GF-D8 (cell line): ENCODE data around the gene PAX6.

Experiments used
- DNase-seq: peaks from one replicate; lab custom pipeline; 2025; lab: John Stamatoyannopoulos, UW

The PAX6 gene

GRCh38 chr11:31797190-31798056 lies 13.7 kb downstream of the PAX6 start:
- DNase-seq = no peak

DNA sequence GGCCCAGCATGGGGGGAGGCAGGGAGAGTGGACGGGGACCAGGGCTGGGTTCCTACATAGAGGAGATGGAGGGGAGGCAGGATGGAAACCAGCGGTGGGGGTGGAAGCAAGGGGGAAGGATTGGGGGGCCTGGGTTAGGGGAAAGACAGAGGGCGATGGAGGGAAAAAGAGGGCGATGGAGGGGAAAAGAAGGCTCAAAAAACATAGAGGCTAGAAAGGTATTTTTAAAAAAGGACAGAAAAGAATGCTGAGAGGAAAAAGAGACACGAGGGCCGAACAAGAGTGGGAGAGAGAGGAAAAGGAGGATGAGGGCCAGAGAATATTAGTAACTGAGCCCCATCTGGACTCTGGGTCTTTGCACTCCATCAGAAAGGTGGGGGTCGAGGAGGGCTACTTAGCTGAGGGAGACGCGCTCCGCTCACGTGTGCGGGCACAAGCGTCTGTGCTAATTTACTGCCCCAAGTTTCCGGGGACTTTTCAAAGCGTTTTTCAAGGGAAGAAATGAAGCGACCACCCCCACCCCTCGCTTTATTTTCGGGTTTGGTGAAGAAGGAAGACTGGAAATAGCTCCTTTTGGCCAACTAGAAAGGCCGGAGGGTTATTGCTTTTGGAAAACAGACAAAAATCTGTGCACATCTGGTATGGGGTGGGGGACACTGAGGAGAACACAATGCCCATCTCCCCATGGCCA lies 14.5 kb downstream of the PAX6 start:
- no peak for DNase-seq

DNA sequence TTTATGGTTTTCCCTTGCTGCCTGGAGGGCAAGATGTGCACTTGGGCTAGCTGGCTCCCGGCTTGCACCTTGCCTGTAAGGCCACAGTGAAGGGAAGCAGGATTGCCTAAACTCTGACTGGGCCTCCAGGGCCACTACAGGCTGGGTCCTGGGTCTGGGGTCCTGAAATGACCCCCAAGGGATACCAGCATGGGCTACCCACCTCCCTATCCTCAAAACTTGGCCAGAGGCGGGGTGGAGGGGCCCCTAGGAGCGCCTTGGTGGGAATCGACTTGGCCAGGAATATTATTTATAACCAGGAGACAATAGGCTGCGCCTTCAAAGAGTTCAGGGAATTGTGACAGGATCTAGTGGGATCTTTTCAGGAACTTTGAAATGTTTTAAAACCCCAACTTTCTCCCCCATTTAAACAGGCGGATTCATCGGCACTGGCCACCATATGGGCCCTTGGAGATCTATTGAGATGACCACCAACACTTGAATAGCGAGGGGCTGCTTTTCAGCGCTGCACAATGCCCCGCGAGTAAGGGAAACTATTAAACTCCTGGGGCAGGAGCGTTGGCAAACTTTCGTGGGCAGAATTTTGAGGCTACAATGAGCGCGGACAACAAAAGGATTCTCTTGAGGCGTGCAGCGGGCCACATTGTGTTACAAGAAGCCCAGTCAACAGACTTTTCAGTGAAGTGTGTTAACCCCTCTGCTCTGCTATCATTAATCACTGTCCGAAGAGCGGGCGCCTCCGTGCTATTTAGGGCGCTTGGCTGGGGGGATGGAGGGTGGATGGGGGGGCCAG lies 15.2 kb downstream of the PAX6 start:
- DNase-seq = no peak

GRCh38 chr11:31794548-31794947 lies 16.6 kb downstream of the PAX6 start:
- DNase-seq = no peak

- no peak for DNase-seq
Observed at GRCh38 chr11:31793264-31793663, 17.9 kb downstream of the PAX6 start.

DNA sequence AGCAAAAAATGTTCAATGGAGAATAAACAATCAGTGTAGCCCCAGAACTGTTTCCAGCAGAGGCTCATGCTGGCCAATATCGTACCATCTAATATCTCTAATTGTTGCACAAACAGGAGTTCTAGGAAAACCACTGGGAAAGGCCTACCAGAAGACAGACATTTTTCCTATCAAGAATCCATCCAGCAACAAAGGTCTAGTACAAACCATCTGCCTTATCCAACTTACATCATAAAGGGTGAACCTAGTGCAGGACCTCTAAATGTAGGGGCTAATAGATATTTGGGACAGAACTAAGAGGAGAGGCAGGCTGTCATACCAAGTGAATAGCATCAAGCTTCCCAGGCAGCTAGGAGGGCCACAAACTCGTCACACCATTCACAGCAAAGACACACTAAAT lies 18.7 kb downstream of the PAX6 start:
- DNase-seq = no peak

GRCh38 chr11:31792036-31792435 lies 19.1 kb downstream of the PAX6 start:
- no peak for DNase-seq

DNA sequence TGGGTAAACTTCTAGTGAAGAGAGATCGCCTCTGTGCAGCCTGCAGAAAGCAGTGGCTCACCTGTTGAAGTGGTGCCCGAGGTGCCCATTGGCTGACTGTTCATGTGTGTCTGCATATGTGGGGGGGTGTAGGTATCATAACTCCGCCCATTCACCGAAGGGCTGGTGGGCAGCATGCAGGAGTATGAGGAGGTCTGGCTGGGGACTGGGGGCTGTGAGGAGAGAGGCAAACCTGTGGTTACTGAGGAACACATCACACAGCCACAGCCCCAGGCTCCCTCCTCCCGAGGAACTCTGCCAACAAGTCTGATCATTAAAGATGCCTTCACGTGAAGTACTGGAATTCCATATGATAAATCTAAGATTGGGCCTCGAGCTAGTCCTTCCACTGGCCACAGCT lies 20.5 kb downstream of the PAX6 start:
- no peak for DNase-seq

DNA sequence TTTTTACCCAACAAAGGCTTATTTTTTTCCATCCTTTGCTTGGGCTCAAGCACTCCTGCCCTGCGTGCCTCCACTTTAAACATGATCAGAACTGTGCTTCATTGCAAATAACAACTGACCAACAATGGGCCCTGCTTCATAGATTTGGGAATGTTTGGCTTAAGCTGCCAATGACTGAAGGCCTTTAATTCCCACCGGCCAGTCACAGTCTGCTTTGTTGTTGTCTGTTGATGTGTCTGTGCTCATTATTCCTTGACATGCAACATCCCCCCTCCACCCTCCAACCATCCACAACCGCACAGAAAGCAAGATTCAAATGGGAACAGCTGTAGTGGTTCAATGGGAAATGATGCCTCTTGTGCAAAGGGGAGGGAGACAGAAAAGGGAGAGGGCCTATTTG lies 23.0 kb downstream of the PAX6 start:
- DNase-seq = no peak

DNA sequence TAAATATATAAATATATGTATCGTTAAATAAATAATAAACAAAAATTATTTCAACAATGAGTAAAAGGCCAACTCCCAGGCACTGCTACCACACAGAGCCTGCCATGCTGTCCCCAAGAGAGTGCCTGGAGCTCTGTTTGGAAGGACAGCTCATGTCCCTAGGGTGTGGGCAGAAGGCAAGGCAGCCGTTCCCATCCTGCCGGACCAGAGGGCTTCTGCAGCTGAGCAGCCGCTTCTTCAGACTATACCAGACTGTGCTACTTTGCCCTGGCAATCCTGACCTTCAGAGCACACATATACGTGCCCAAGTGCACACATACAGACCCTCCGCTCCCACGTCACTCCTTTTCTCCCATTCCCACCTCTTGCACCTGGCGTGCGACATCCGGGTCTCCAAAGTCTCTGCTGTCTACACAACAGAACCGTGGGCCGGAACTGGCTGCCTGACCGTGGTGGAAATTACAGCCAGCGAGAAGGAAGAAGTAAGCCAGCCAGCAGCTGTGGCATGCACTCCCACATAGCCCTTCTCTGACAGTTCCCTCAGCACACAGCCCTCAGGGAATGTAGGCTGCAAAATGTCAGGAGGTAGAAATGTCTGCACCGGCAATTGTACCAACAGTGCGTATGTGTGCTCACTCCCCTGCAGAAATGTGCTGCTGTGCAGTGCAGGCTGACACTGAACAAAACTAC lies 24.0 kb downstream of the PAX6 start:
- no peak for DNase-seq

GRCh38 chr11:31784611-31785010 lies 26.5 kb downstream of the PAX6 start:
- no peak for DNase-seq

DNA sequence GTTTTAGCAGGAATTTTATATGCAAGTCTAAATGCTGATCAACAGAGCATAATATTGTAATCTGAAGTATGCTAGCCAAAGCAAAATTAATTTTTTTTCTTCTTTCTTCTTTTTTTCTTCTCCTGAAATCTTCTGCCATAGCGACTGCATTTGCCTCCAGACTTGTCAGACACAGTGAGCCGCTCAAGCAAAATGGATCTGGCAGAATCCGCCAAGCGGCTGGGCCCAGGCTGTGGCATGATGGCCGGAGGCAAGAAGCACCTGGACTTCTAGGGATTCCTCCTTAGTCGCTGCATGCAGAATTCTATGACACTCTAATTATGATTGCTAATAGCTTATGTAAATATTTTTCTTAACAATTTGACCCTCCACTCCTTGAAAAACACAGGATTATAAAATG lies 27.9 kb downstream of the PAX6 start:
- no peak for DNase-seq

DNA sequence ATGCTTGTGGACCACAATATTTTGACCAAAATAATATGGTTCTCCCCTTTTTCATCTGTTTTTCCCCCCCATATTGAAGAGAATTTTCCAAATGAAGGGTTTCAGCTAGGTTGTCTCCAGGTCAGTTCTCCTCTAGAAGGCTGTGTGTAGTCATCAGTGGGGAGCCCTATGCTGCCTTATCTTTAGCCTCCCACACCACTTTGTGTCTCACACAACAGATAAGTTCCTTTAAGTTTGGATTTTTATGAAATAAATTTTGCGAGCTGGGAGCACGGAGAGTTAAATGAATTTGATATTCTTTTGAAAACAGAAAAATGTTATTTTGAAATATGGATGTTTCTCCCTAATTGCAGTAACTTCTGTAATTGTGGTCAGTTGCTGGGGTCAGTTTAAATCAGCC lies 28.9 kb downstream of the PAX6 start:
- DNase-seq = no peak

GRCh38 chr11:31780480-31780971 lies 30.6 kb downstream of the PAX6 start:
- no peak for DNase-seq

DNA sequence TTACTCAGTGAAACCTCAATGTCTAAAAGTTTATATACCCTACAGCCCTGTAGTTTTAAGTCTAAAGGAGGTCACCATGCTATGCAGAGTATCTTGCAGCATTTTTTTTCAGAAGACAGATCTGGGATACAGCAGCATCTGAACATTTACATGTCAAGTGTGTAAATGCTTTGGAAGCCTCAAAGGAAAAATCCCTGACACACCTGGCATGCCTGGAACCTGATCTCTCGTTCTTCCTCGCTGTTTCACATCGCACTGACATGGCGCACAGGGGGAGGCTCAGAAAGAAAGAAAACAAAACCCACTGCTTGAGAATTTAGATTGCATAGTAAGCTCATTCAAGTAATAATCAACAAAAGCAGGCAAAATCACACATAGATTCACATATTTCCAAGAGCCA lies 31.0 kb downstream of the PAX6 start:
- DNase-seq = no peak

GRCh38 chr11:31779374-31779791 lies 31.7 kb downstream of the PAX6 start:
- no peak for DNase-seq

- no peak for DNase-seq
Observed at GRCh38 chr11:31772412-31772811, 38.7 kb downstream of the PAX6 start.

DNA sequence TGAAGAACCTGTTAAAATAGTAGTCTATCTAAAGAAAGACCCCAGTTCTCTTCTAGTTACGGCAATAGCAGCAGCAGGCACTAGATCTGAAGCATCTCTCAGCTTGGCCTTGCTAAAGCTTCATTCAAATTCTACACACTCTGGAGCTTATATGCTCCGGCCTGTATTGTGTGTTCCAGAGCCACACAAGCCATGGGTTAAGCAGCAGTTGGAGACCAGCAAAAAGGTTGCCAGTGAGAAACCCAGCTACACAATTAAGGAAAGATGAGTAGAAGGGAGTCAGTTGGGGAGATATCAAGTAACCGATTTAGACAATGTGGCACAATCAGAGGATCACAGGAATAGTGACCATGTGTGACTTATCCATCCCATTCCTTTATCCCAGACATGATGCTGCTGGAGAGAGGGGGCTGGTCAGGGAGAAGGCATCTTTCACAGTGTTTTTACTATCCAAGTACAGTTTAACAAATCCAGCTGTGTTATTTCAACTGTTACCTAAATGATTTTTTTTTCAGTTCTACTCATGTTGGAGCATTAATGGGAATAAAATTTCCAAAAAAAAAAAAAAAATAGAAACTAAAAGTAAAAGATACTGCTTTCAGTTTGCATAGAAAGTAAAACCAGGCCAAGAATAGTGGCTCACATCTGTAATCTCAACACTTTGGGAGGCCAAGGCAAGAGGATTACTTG lies 41.0 kb downstream of the PAX6 start:
- DNase-seq = no peak

DNA sequence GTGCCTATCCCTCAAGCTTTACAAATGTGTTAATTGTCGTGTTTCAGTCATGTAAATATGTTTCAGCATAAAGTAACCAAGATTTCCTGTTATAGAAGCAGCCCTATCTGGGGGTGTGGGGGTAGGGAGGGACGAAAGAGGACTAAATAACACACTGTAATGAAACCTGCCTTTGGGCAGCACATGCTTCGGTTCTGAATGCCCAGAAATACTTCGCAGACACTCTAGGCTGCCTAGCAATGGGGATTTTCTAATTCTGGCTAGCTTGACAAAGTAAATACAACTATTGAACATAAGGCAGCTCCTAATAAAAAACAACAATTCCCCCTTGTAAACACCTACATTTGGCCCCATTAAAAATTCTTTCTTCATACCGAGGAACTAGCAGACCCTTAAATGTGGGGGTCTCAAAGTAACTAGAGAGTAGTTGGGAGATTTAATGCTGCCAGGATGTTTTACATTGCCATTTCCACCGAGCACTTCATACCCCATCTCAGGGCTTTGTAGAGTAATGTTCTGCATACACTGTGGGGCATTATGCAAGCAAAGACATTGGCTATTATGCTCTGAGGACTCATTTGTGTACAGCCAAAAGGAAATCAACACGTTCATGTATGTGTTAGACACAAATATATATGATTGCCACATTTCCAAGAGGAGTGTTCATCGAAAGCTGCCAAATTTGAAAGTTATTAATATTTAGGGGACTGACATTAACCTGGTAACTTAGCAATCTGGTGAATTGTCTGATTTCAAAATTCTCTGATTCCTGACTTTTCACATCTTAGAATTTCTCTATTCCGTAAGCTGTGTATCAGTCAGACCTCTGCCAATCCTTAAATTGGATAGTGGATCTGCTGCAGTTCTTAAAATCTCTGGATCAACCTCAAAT lies 42.1 kb downstream of the PAX6 start:
- no peak for DNase-seq

- DNase-seq = no peak
Observed at GRCh38 chr11:31767685-31768084, 43.4 kb downstream of the PAX6 start.
